GM13976 (cell line): ENCODE measurements around the gene ALG8.
"Not testable (repeated sequence)": the region's sequence is repeated elsewhere in the genome, so short reads cannot be mapped to it uniquely, and the experiment has no call there.

Source experiments
- DNase-seq: peaks from one replicate; pipeline ENCODE4 v3.0.0; 2012; ENCODE audit warnings: low spot score
- CTCF ChIP-seq: IDR thresholded peaks from 2 replicates; pipeline ENCODE4 v1.5.1; 2012; ENCODE audit warnings: borderline replicate concordance, mild to moderate bottlenecking; ENCODE audit not compliant: insufficient read depth; ENCODE audit errors: extremely low read depth, missing control alignments, control extremely low read depth
- in situ Hi-C: fragments of 300-500 bp; cut with MboI; formaldehyde crosslinking; loops from one replicate; pipeline ENCODE4 v1.12.0; 2022; ENCODE audit warnings: low sequenced_read_pairs, mixed read lengths, inconsistent platforms; ENCODE audit not compliant: unreplicated experiment

Gene ALG8

GRCh38 chr11:78062671-78063070, 76.8 kb downstream of the ALG8 start:
- in situ Hi-C loops, result no loop called here
- no peak for TF ChIP-seq CTCF

GRCh38 chr11:78061921-78062311, 77.5 kb downstream of the ALG8 start:
- no peak for TF ChIP-seq CTCF
- DNase-seq, result no peak
- in situ Hi-C loops, result no loop called here

More at GRCh38 chr11:78062671-78063070, 76.8 kb downstream of the ALG8 start:
- DNase-seq, result no peak

- DNase-seq, result no peak
- in situ Hi-C loops, result no loop called here
- no peak for TF ChIP-seq CTCF
These were observed 78.1 kb downstream of the ALG8 start for GRCh38 chr11:78061088-78061920.

- DNase-seq, result no peak
- TF ChIP-seq CTCF, result no peak
- in situ Hi-C loops, result no loop called here
These were observed 78.9 kb downstream of the ALG8 start for GRCh38 chr11:78060533-78060932.

- in situ Hi-C loops, DNase-seq: not testable (repeated sequence)
These were observed 79.6 kb downstream of the ALG8 start for GRCh38 chr11:78059749-78060328.

GRCh38 chr11:78057462-78058055, 81.9 kb downstream of the ALG8 start:
- no peak for TF ChIP-seq CTCF
- no peak for DNase-seq
- in situ Hi-C loops, result no loop called here

- in situ Hi-C loops, result no loop called here
- no peak for TF ChIP-seq CTCF
- DNase-seq, result no peak
These were observed 83.3 kb downstream of the ALG8 start for GRCh38 chr11:78056093-78056492.
